Neuronal stem cell (in vitro differentiated cells): ENCODE data around the gene EMILIN1.

Source experiments
- DNase-seq: peaks from one replicate; pipeline ENCODE4 v3.0.0-alpha.2; 2013; ENCODE audit warnings: low spot score
- H2AFZ ChIP-seq: one replicate; pipeline ENCODE4 v1.6.1; 2013; ENCODE audit warnings: mild to moderate bottlenecking, low read length, inconsistent platforms
- H2AK5ac ChIP-seq: 2 replicates; pipeline ENCODE4 v1.6.1; 2013; ENCODE audit warnings: low read depth, mild to moderate bottlenecking, inconsistent platforms, low read length, moderate library complexity, mixed read lengths
- H2BK120ac ChIP-seq: 2 replicates; pipeline ENCODE4 v1.6.1; 2013; ENCODE audit warnings: low read depth, mild to moderate bottlenecking, inconsistent platforms, low read length, moderate library complexity, mixed read lengths
- H2BK12ac ChIP-seq: one replicate; pipeline ENCODE4 v1.6.1; 2013; ENCODE audit warnings: low read length, inconsistent platforms
- H2BK15ac ChIP-seq: 2 replicates; pipeline ENCODE4 v1.6.1; 2013; ENCODE audit warnings: mild to moderate bottlenecking, low read length, inconsistent platforms, mixed read lengths
- H2BK5ac ChIP-seq: one replicate; pipeline ENCODE4 v1.6.1; 2013; ENCODE audit warnings: inconsistent platforms, mild to moderate bottlenecking, low read length, moderate library complexity
- H3K14ac ChIP-seq: one replicate; pipeline ENCODE4 v1.6.1; 2013; ENCODE audit warnings: low read length, inconsistent platforms
- H3K18ac ChIP-seq: 2 replicates; pipeline ENCODE4 v1.6.1; 2013; ENCODE audit warnings: low read length, inconsistent platforms
- H3K23ac ChIP-seq: 2 replicates; pipeline ENCODE4 v1.6.1; 2013; ENCODE audit warnings: low read depth, mild to moderate bottlenecking, mixed read lengths, low read length, inconsistent platforms; ENCODE audit not compliant: poor library complexity
- H3K27ac ChIP-seq: replicated peaks from 3 replicates; pipeline ENCODE4 v1.5.1; 2013; ENCODE audit warnings: low read length, inconsistent platforms
- H3K27me3 ChIP-seq, 3 experiments: 2 replicates each; pipeline ENCODE4 v1.6.1; 2013; ENCODE audit warnings: low read length in 3 of 3, mild to moderate bottlenecking in 2 of 3, inconsistent platforms in 1 of 3, low read depth in 1 of 3, mixed read lengths in 1 of 3, moderate library complexity in 1 of 3; ENCODE audit not compliant: control insufficient read depth in 3 of 3, insufficient read depth in 3 of 3
- H3K36me3 ChIP-seq, 2 donors: replicated peaks in 1 of 2; 2 replicates each; pipeline ENCODE4 v1.6.1; 2013; ENCODE audit warnings: low read length in 2 of 2; ENCODE audit not compliant: control insufficient read depth in 2 of 2, insufficient read depth in 2 of 2
- H3K4ac ChIP-seq: 2 replicates; pipeline ENCODE4 v1.6.1; 2013; ENCODE audit warnings: inconsistent platforms, mild to moderate bottlenecking, low read length, moderate library complexity
- H3K4me1 ChIP-seq, 2 donors: 1 replicate in 1 of 2; 2 replicates in 1 of 2; pipeline ENCODE4 v1.6.1; 2013; ENCODE audit warnings: low read length in 2 of 2, low read depth in 1 of 2; ENCODE audit not compliant: control insufficient read depth in 2 of 2, insufficient read depth in 1 of 2
- H3K4me2 ChIP-seq: one replicate; pipeline ENCODE4 v1.6.1; 2013; ENCODE audit warnings: mild to moderate bottlenecking, low read length, inconsistent platforms; ENCODE audit not compliant: insufficient read depth, poor library complexity, severe bottlenecking
- H3K4me3 ChIP-seq, 2 donors: 2 replicates each; pipeline ENCODE4 v1.5.1; 2013; ENCODE audit warnings: low read length in 2 of 2, mild to moderate bottlenecking in 2 of 2, inconsistent platforms in 1 of 2, moderate library complexity in 1 of 2
- H3K79me1 ChIP-seq: one replicate; pipeline ENCODE4 v1.6.1; 2013; ENCODE audit warnings: low read depth, mild to moderate bottlenecking, inconsistent platforms, low read length, moderate library complexity
- H3K9ac ChIP-seq: one replicate; pipeline ENCODE4 v1.6.1; 2013; ENCODE audit warnings: mild to moderate bottlenecking, low read depth, low read length, inconsistent platforms; ENCODE audit not compliant: poor library complexity
- H3K9me3 ChIP-seq, 2 donors: replicated peaks in 1 of 2; 2 replicates each; pipeline versions ENCODE3 to v1.6.1; 2013; ENCODE audit warnings: low read length in 2 of 2, mild to moderate bottlenecking in 2 of 2, inconsistent platforms in 1 of 2, low read depth in 1 of 2, mixed read lengths in 1 of 2, moderate library complexity in 1 of 2; ENCODE audit not compliant: control insufficient read depth in 2 of 2, insufficient read depth in 1 of 2
- H4K8ac ChIP-seq: one replicate; pipeline ENCODE4 v1.6.1; 2013; ENCODE audit warnings: low read depth, mild to moderate bottlenecking, inconsistent platforms, low read length, moderate library complexity
- H4K91ac ChIP-seq: one replicate; pipeline ENCODE4 v1.6.1; 2013; ENCODE audit warnings: low read length, low read depth, mild to moderate bottlenecking, inconsistent platforms; ENCODE audit not compliant: poor library complexity
- WGBS, 2 donors: extraction: QIAGEN DNeasy Blood & Tissue Kit; methylation state at CpG; one replicate each; pipeline ENCODE4 v1.1.7; 2013; ENCODE audit warnings: missing lambda C conversion rate in 2 of 2, mixed read lengths in 1 of 2; ENCODE audit not compliant: insufficient read length in 2 of 2, insufficient replicate concordance in 1 of 2; ENCODE audit errors: extremely low coverage in 2 of 2; 5-methylcytosine and 5-hydroxymethylcytosine counted together

The EMILIN1 gene

GRCh38 chr2:27069436-27069835, 9.0 kb upstream of the EMILIN1 start:
- no peaks in the 10 kb centered on the region for H3K27me3 ChIP-seq
- H3K14ac ChIP-seq = no peak overlapping the region
- peaks cover 27 to 57% of the 10 kb centered on the region in 2 donors for H3K36me3 ChIP-seq
- peaks cover 7% of the 10 kb centered on the region for H3K79me1 ChIP-seq
- H3K9ac ChIP-seq = no peak overlapping the region
- no peak overlapping the region for H2AFZ ChIP-seq
- WGBS, 2 donors = no CpG with 5 or more reads among the region's 6 CpGs
- no peak overlapping the region for H4K91ac ChIP-seq
- no peak overlapping the region for H3K4ac ChIP-seq
- no peak overlapping the region for H2BK120ac ChIP-seq
- no peak overlapping the region for H3K4me3 ChIP-seq
- H3K23ac ChIP-seq = no peak overlapping the region
- no peak overlapping the region for H3K4me2 ChIP-seq
- no peaks in the 10 kb centered on the region for H3K9me3 ChIP-seq
- H2AK5ac ChIP-seq = no peak overlapping the region
- peaks cover 12 to 16% of the 10 kb centered on the region in 2 donors for H3K4me1 ChIP-seq
- H2BK12ac ChIP-seq = no peak overlapping the region
- H3K27ac ChIP-seq = no peak overlapping the region
- H4K8ac ChIP-seq = no peak overlapping the region
- DNase-seq = no peak
- no peak overlapping the region for H2BK15ac ChIP-seq
- H3K18ac ChIP-seq = no peak overlapping the region
- no peak overlapping the region for H2BK5ac ChIP-seq

- peaks cover 25 to 53% of the 10 kb centered on the region in 2 donors for H3K36me3 ChIP-seq
- H3K4me2 ChIP-seq = no peak overlapping the region
- no peak overlapping the region for H3K23ac ChIP-seq
- H3K9ac ChIP-seq = peak overlapping the region; percentile 3
- H2BK15ac ChIP-seq = no peak overlapping the region
- no peak overlapping the region for H4K91ac ChIP-seq
- no CpG with 5 or more reads among the region's 8 CpGs for WGBS, 2 donors
- no peak overlapping the region for H2BK5ac ChIP-seq
- no peaks in the 10 kb centered on the region for H3K9me3 ChIP-seq
- no peak for DNase-seq
- no peak overlapping the region for H2BK120ac ChIP-seq
- H3K4ac ChIP-seq = no peak overlapping the region
- H3K14ac ChIP-seq = no peak overlapping the region
- no peak overlapping the region for H4K8ac ChIP-seq
- H3K18ac ChIP-seq = no peak overlapping the region
- peaks cover 7% of the 10 kb centered on the region for H3K79me1 ChIP-seq
- H2BK12ac ChIP-seq = no peak overlapping the region
- H2AK5ac ChIP-seq = no peak overlapping the region
- peak overlapping the region in 1 of 2 donors; percentile 94 for H3K4me3 ChIP-seq
- no peak overlapping the region for H3K27ac ChIP-seq
- peaks cover 12 to 16% of the 10 kb centered on the region in 2 donors for H3K4me1 ChIP-seq
- H3K27me3 ChIP-seq = no peaks in the 10 kb centered on the region
- H2AFZ ChIP-seq = no peak overlapping the region
These were observed 8.3 kb upstream of the EMILIN1 start for GRCh38 chr2:27069961-27070618.

- Histone ChIP-seq H3K36me3 (peaks cover 23 to 46% of the 10 kb centered on the region in 2 donors), H2BK12ac (no peak overlapping the region), H3K14ac (peak overlapping the region; percentile 26), H2BK5ac (no peak overlapping the region), H3K9me3 (no peaks in the 10 kb centered on the region), H2BK120ac (no peak overlapping the region), H3K4me1 (peaks cover 12 to 16% of the 10 kb centered on the region in 2 donors), H3K27me3 (no peaks in the 10 kb centered on the region), H2BK15ac (peak overlapping the region; percentile 60), H3K4me2 (peak overlapping the region; percentile 92), H2AFZ (peak overlapping the region; percentile 92), H4K91ac (no peak overlapping the region), H4K8ac (no peak overlapping the region), H3K27ac (no peak overlapping the region), H3K23ac (peak overlapping the region; percentile 95), H3K79me1 (peaks cover 7% of the 10 kb centered on the region), H3K9ac (peak overlapping the region; percentile 96), H3K4ac (peak overlapping the region; percentile 53), H2AK5ac (peak overlapping the region; percentile 76), H3K4me3 (peak overlapping the region; percentile 92 to 94), H3K18ac (peak overlapping the region; percentile 98)
- no peak for DNase-seq
- no CpG with 5 or more reads among the region's 11 CpGs for WGBS, 2 donors
These were observed 7.7 kb upstream of the EMILIN1 start for GRCh38 chr2:27070653-27071276.

GRCh38 chr2:27071277-27071989, 7.0 kb upstream of the EMILIN1 start, which contains the start of gene OST4:
Gene OST4, minus strand, starts transcription at chr2:27071654.
- H3K14ac ChIP-seq = peak within 1 kb of the TSS; percentile 26
- H3K23ac ChIP-seq = peak within 1 kb of the TSS; percentile 95
- no peak within 1 kb of the TSS for H4K91ac ChIP-seq
- H2BK12ac ChIP-seq = peak within 1 kb of the TSS; percentile 17
- peaks cover 7% of the 10 kb centered on the region for H3K79me1 ChIP-seq
- no CpG with 5 or more reads among the region's 86 CpGs for WGBS, 2 donors
- H3K9ac ChIP-seq = peak within 1 kb of the TSS; percentile 96
- H3K4ac ChIP-seq = peak within 1 kb of the TSS; percentile 53
- no peak within 1 kb of the TSS for H4K8ac ChIP-seq
- peaks cover 12 to 20% of the 10 kb centered on the region in 2 donors for H3K4me1 ChIP-seq
- peak within 1 kb of the TSS; percentile 66 for H2BK120ac ChIP-seq
- H3K18ac ChIP-seq = peak within 1 kb of the TSS; percentile 98
- H3K4me3 ChIP-seq = peak within 1 kb of the TSS; percentile 92 to 94
- H2BK15ac ChIP-seq = peak within 1 kb of the TSS; percentile 60
- DNase-seq = peak; percentile 90
- H3K27me3 ChIP-seq = no peaks in the 10 kb centered on the region
- H3K27ac ChIP-seq = peak within 1 kb of the TSS; percentile 51
- peak within 1 kb of the TSS; percentile 89 for H2BK5ac ChIP-seq
- peak within 1 kb of the TSS; percentile 92 for H3K4me2 ChIP-seq
- no peaks in the 10 kb centered on the region for H3K9me3 ChIP-seq
- H3K36me3 ChIP-seq = peaks cover 23 to 39% of the 10 kb centered on the region in 2 donors
- H2AK5ac ChIP-seq = peak within 1 kb of the TSS; percentile 82
- H2AFZ ChIP-seq = peak within 1 kb of the TSS; percentile 92
